ENCODE measurements around the gene SREK1IP1. TPM values are rescaled to one million over a fixed set of nuclear protein-coding genes. Genes with fewer than 3 reads are reported as not detected.

The SREK1IP1 gene
- total and polyA plus RNA-seq, 2 donors (not counting 1 experiment from before 2014, with no cell fraction given), result 4.4 to 25.5 TPM

GRCh38 chr5:64758901-64759300 is 9.6 kb downstream of the SREK1IP1 start:
- Histone ChIP-seq H3K36me3 (replicated peaks in 1 of 2; ENCODE audit: control extremely low read depth in 1 of 2, control insufficient read depth in 1 of 2, extremely low read depth in 1 of 2, insufficient read depth in 2 of 2, low read length in 1 of 2) (peaks cover 0 to 2% of the 10 kb centered on the region in 2 experiments), H3K4me3 (ENCODE audit: control extremely low read depth in 1 of 5, extremely low read depth in 1 of 5, insufficient read depth in 1 of 5, low read depth in 2 of 5, low read length in 4 of 5) (no peak overlapping the region), H2AFZ (ENCODE audit: insufficient read depth, low read depth, low read length, poor library complexity, severe bottlenecking) (no peak overlapping the region), H4K20me1 (ENCODE audit: control insufficient read depth, insufficient read depth, low read length, poor library complexity, severe bottlenecking) (peaks cover 11% of the 10 kb centered on the region), H3K4me1 (ENCODE audit: control insufficient read depth in 2 of 2, insufficient read depth in 2 of 2, low read length in 2 of 2) (no peaks in the 10 kb centered on the region), H3K9me3 (ENCODE audit: control extremely low read depth in 1 of 3, control insufficient read depth in 2 of 3, insufficient read depth in 1 of 3, low read length in 2 of 3) (no peaks in the 10 kb centered on the region), H3K4me2 (replicated peaks; ENCODE audit: low read depth, low read length, poor library complexity, severe bottlenecking) (no peak overlapping the region), H3K27me3 (replicated peaks in 1 of 4; ENCODE audit: control extremely low read depth in 1 of 4, control insufficient read depth in 3 of 4, insufficient read depth in 4 of 4, low read length in 3 of 4) (no peaks in the 10 kb centered on the region), H3K9ac (ENCODE audit: low read length) (no peak overlapping the region), H3K27ac (ENCODE audit: low read length in 2 of 2) (no peak overlapping the region), H3K79me2 (ENCODE audit: control insufficient read depth, insufficient read depth, low read length) (peaks cover 38% of the 10 kb centered on the region)
- intact Hi-C loops (cut with micrococcal nuclease), result no loop called here
- Mint-ChIP-seq H3K4me1 (peaks cover 14% of the 10 kb centered on the region), H3K27ac (no peak overlapping the region), H3K27me3 (no peaks in the 10 kb centered on the region), H3K9me3 (ENCODE audit: insufficient read depth) (no peaks in the 10 kb centered on the region), H3K4me3 (no peak overlapping the region)
- ChIA-PET POLR2A (no interaction called here), CTCF (interaction anchor here (1.2 kb wide), 1 partner anchor 727 kb away, joined by 5 read pairs; no protein-coding TSS in a partner anchor)
- ATAC-seq (ENCODE audit: low read depth) (no peak), DNase-seq (no peak)
- WGBS (ENCODE audit: insufficient coverage), result 100% methylated on average over 1 of the region's 3 CpGs
- TF ChIP-seq EZH2 (IDR thresholded peaks at IDR 0.05; ENCODE audit: borderline replicate concordance, insufficient read depth, low read depth, low read length, poor library complexity, severe bottlenecking) (no peak), CTCF (IDR thresholded peaks at IDR 0.05) (no peak)

- no peaks in the 10 kb centered on the region for H3K9me3 Mint-ChIP-seq (ENCODE audit: insufficient read depth)
- intact Hi-C loops (cut with micrococcal nuclease), result no loop called here
- CTCF ChIA-PET, result interaction anchor here (1.9 kb wide), 1 partner anchor 30 kb away, joined by 6 read pairs; no protein-coding TSS in a partner anchor
These were observed 14.4 kb downstream of the SREK1IP1 start for GRCh38 chr5:64754066-64754465.

More at GRCh38 chr5:64754066-64754465, 14.4 kb downstream of the SREK1IP1 start:
- Mint-ChIP-seq H3K27me3 (no peaks in the 10 kb centered on the region), H3K4me3 (no peak overlapping the region), H3K27ac (no peak overlapping the region), H3K4me1 (peaks cover 20% of the 10 kb centered on the region)
- H3K9ac ChIP-seq (ENCODE audit: low read length), result no peak overlapping the region
- no peak overlapping the region for H2AFZ ChIP-seq (ENCODE audit: insufficient read depth, low read depth, low read length, poor library complexity, severe bottlenecking)
- POLR2A ChIA-PET, result no interaction called here
- H3K36me3 ChIP-seq (replicated peaks in 1 of 2; ENCODE audit: control extremely low read depth in 1 of 2, control insufficient read depth in 1 of 2, extremely low read depth in 1 of 2, insufficient read depth in 2 of 2, low read length in 1 of 2), result peaks cover 6 to 9% of the 10 kb centered on the region in 2 experiments
- WGBS (ENCODE audit: insufficient coverage), result no CpG with 5 or more reads among the region's 2 CpGs
- TF ChIP-seq CTCF (IDR thresholded peaks at IDR 0.05) (no peak), EZH2 (IDR thresholded peaks at IDR 0.05; ENCODE audit: borderline replicate concordance, insufficient read depth, low read depth, low read length, poor library complexity, severe bottlenecking) (no peak)
- no peak overlapping the region for H3K4me3 ChIP-seq (ENCODE audit: control extremely low read depth in 1 of 5, extremely low read depth in 1 of 5, insufficient read depth in 1 of 5, low read depth in 2 of 5, low read length in 4 of 5)
- ATAC-seq (ENCODE audit: low read depth), result no peak
- H3K27ac ChIP-seq (ENCODE audit: low read length in 2 of 2), result no peak overlapping the region
- no peaks in the 10 kb centered on the region for H3K9me3 ChIP-seq (ENCODE audit: control extremely low read depth in 1 of 3, control insufficient read depth in 2 of 3, insufficient read depth in 1 of 3, low read length in 2 of 3)
- DNase-seq, result no peak
- H4K20me1 ChIP-seq (ENCODE audit: control insufficient read depth, insufficient read depth, low read length, poor library complexity, severe bottlenecking), result peaks cover 3% of the 10 kb centered on the region
- peaks cover 11% of the 10 kb centered on the region for H3K79me2 ChIP-seq (ENCODE audit: control insufficient read depth, insufficient read depth, low read length)
- no peaks in the 10 kb centered on the region for H3K4me1 ChIP-seq (ENCODE audit: control insufficient read depth in 2 of 2, insufficient read depth in 2 of 2, low read length in 2 of 2)
- H3K27me3 ChIP-seq (replicated peaks in 1 of 4; ENCODE audit: control extremely low read depth in 1 of 4, control insufficient read depth in 3 of 4, insufficient read depth in 4 of 4, low read length in 3 of 4), result no peaks in the 10 kb centered on the region
- no peak overlapping the region for H3K4me2 ChIP-seq (replicated peaks; ENCODE audit: low read depth, low read length, poor library complexity, severe bottlenecking)

Data from B cell (primary cell).